GM19240 (cell line): ENCODE results near the gene CRYM.
"Not testable (repeated sequence)": the region's sequence is repeated elsewhere in the genome, so short reads cannot be mapped to it uniquely, and the experiment has no call there.

Experiments used
- DNase-seq: peaks from one replicate; pipeline ENCODE4 v3.0.0; 2011; ENCODE audit warnings: low spot score; ENCODE audit not compliant: insufficient read length

The CRYM gene

GRCh38 chr16:21248179-21248578 lies 29.9 kb downstream of the CRYM start:
- DNase-seq, result not testable (repeated sequence)

GRCh38 chr16:21244518-21245215 lies 33.4 kb downstream of the CRYM start:
- DNase-seq, result no peak

- no peak for DNase-seq
Observed at GRCh38 chr16:21242756-21243155, 35.3 kb downstream of the CRYM start.

GRCh38 chr16:21239646-21240045 lies 38.4 kb downstream of the CRYM start:
- DNase-seq, result no peak

GRCh38 chr16:21236831-21237230 lies 41.3 kb downstream of the CRYM start:
- DNase-seq, result no peak

- DNase-seq, result no peak
Observed at GRCh38 chr16:21235199-21235585, 42.9 kb downstream of the CRYM start.

- no peak for DNase-seq
Observed at GRCh38 chr16:21233521-21234150, 44.5 kb downstream of the CRYM start, which contains the start of gene ANKS4B. ANKS4B (plus strand) TSS chr16:21233699; CDS start chr16:21233738, 39 bp downstream.

GRCh38 chr16:21233045-21233520 lies 45.0 kb downstream of the CRYM start:
- DNase-seq, result no peak

- no peak for DNase-seq
Observed at GRCh38 chr16:21228361-21228872, 49.7 kb downstream of the CRYM start.

GRCh38 chr16:21227866-21228265 lies 50.2 kb downstream of the CRYM start:
- no peak for DNase-seq

- DNase-seq, result no peak
Observed at GRCh38 chr16:21226749-21227148, 51.3 kb downstream of the CRYM start.

- no peak for DNase-seq
Observed at GRCh38 chr16:21224800-21225199, 53.3 kb downstream of the CRYM start.

- DNase-seq, result no peak
Observed at GRCh38 chr16:21223787-21224186, 54.3 kb downstream of the CRYM start.

- no peak for DNase-seq
Observed at GRCh38 chr16:21222495-21223337, 55.4 kb downstream of the CRYM start.

GRCh38 chr16:21219551-21219950 lies 58.5 kb downstream of the CRYM start:
- no peak for DNase-seq

- no peak for DNase-seq
Observed at GRCh38 chr16:21218153-21218552, 59.9 kb downstream of the CRYM start.

- no peak for DNase-seq
Observed at GRCh38 chr16:21217121-21217520, 61.0 kb downstream of the CRYM start.

- no peak for DNase-seq
Observed at GRCh38 chr16:21214086-21214485, 64.0 kb downstream of the CRYM start.

- DNase-seq, result no peak
Observed at GRCh38 chr16:21211486-21211885, 66.6 kb downstream of the CRYM start, which contains the start of gene ZP2. ZP2 (minus strand) TSS chr16:21211574; CDS start chr16:21211547, 27 bp downstream.
